Measurements from ENCODE around the gene NRARP. TPM values are rescaled to one million over a fixed set of nuclear protein-coding genes. Genes with fewer than 3 reads are reported as not detected.

NRARP gene
- total and polyA plus RNA-seq, 8 donors, result 1.3 to 23.4 (median 10.8) TPM

DNA sequence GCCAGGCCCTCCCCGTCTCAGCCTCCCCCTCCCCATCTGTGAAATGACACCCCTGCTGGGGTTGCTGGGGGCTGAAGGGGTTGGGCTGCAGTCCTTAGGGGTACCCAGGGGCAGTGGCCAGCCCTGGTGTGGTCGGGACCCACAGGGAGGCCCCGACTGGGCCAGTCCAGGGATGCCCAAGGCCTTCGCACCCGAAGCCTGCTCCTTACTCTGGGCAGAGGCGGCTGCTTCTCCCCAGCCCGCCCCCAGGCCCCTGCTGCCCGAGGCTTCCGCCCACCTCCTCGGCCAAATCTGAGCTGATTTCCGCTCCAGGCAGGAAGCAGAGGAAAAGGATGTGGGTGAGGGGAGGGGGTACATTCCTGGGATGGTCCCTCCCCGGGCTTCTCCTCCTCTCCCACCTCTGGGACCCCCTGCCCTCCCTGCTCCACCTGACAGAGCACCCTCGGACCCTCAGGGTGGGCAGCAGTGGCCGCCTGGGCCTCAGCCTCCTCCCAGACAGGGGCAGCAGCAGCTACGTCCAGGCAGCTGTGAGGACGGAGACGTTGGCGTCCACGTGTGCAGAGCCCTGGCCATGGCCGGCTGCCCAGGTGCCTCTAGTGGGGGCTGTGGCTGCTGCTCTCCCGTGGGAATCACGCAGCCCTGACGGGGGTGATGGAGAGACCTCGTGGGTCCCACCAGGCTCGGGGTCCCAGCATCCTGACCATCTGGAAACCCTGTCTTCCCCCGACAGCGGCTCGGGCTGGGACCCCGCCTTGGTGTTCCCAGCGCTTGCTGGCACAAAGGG is 4.2 kb upstream of the NRARP start:
- H3K27me3 ChIP-seq, result no peaks in the 10 kb centered on the region
- 12 to 14% methylated on average over 29 to 30 of the region's 30 CpGs for WGBS, 2 donors
- intact Hi-C loops (cut with DNase I), result no loop called here
- H3K36me3 ChIP-seq, result no peaks in the 10 kb centered on the region
- peaks cover 55 to 63% (median 60%) of the 10 kb centered on the region in 3 donors for H3K4me1 ChIP-seq
- H3K4me3 ChIP-seq, result peak overlapping the region in 3 of 4 donors; percentile 55 to 62 (median 57)
- DNase-seq (peak; percentile 37 to 87 (median 71)), FAIRE-seq (no peak), ATAC-seq (peak in 3 of 4 donors; percentile 0 to 5 (median 4))
- TF ChIP-seq, protein P1, sequence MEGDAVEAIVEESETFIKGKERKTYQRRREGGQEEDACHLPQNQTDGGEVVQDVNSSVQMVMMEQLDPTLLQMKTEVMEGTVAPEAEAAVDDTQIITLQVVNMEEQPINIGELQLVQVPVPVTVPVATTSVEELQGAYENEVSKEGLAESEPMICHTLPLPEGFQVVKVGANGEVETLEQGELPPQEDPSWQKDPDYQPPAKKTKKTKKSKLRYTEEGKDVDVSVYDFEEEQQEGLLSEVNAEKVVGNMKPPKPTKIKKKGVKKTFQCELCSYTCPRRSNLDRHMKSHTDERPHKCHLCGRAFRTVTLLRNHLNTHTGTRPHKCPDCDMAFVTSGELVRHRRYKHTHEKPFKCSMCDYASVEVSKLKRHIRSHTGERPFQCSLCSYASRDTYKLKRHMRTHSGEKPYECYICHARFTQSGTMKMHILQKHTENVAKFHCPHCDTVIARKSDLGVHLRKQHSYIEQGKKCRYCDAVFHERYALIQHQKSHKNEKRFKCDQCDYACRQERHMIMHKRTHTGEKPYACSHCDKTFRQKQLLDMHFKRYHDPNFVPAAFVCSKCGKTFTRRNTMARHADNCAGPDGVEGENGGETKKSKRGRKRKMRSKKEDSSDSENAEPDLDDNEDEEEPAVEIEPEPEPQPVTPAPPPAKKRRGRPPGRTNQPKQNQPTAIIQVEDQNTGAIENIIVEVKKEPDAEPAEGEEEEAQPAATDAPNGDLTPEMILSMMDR (IDR thresholded peaks at IDR 0.05), result no peak
- peak overlapping the region; percentile 91 to 95 (median 94) for H3K27ac ChIP-seq
- H3K9me3 ChIP-seq, result no peaks in the 10 kb centered on the region

DNA sequence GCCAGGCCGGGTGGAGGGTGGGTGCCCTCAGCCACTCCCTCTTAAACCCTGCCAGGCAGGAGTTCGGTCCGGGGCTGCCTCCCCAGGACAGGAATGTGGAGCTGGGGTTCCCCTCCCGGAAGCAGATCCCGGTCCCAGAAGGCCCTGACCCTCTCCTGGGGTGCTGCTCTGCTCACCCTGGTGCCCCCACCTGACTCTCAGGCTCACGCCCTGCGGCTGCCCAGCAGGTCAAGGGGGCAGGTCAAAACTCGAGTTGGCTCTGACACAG is 3.7 kb upstream of the NRARP start:
- DNase-seq, result no peak
- peaks cover 52 to 58% (median 55%) of the 10 kb centered on the region in 3 donors for H3K4me1 ChIP-seq
- intact Hi-C loops (cut with DNase I), result no loop called here
- H3K36me3 ChIP-seq, result no peaks in the 10 kb centered on the region
- 4 to 7% methylated on average over 8 of the region's 8 CpGs for whole genome bisulfite sequencing, 2 donors
- peak overlapping the region; percentile 91 to 95 (median 94) for H3K27ac ChIP-seq
- ATAC-seq, result no peak
- peak overlapping the region; percentile 42 to 62 (median 56) for H3K4me3 ChIP-seq
- no peaks in the 10 kb centered on the region for H3K27me3 ChIP-seq
- no peaks in the 10 kb centered on the region for H3K9me3 ChIP-seq
- no peak for FAIRE-seq
- TF ChIP-seq, protein P1 (IDR thresholded peaks at IDR 0.05), result no peak

DNA sequence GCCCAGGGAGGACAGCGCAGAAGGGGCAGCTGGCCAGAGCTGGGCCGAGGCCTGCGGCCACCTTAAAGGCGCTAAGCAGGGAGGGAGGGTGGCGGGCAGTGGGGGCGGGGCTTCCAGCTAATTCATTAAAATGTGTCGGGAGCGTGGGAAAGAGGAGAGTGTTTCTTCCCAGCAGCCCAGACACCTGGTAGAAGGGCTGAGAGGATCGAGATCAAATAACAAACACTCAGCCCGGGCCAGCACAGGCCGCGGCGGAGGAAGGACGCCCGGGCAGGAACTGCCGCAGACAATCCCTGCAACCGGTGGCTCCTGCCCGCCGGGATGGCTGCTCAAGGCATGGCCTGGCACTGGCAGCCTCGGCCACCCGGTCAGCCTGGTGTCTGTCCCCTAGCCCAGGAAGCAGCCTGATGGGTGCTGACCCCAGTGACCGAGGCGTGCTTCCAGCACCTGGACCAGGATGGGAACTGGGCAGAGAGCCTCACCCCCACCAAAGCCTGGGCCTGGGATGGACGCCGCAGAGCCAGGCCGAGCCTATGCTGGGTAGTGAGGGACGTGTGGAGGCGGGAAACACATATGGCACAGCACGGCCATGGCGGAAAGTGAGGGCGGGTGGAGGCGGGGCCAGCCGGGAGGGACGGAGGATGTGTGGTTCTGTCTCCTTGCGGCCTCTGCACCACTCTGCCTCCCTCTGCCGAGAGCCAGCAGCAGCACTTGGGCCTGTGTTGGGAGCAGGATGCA is 3.2 kb upstream of the NRARP start:
- H3K27me3 ChIP-seq, result no peaks in the 10 kb centered on the region
- no peaks in the 10 kb centered on the region for H3K9me3 ChIP-seq
- WGBS, 2 donors, result 4 to 6% methylated on average over 23 to 36 of the region's 36 CpGs
- H3K27ac ChIP-seq, result peak overlapping the region; percentile 91 to 95 (median 94)
- DNase-seq (peak; percentile 89 to 93 (median 92)), FAIRE-seq (no peak), ATAC-seq (peak; percentile 42 to 59 (median 58))
- no peaks in the 10 kb centered on the region for H3K36me3 ChIP-seq
- H3K4me3 ChIP-seq, result peak overlapping the region; percentile 42 to 62 (median 56)
- TF ChIP-seq, protein P1 (IDR thresholded peaks at IDR 0.05), result no peak
- H3K4me1 ChIP-seq, result peaks cover 47 to 53% (median 50%) of the 10 kb centered on the region in 3 donors
- intact Hi-C loops (cut with DNase I), result no loop called here

DNA sequence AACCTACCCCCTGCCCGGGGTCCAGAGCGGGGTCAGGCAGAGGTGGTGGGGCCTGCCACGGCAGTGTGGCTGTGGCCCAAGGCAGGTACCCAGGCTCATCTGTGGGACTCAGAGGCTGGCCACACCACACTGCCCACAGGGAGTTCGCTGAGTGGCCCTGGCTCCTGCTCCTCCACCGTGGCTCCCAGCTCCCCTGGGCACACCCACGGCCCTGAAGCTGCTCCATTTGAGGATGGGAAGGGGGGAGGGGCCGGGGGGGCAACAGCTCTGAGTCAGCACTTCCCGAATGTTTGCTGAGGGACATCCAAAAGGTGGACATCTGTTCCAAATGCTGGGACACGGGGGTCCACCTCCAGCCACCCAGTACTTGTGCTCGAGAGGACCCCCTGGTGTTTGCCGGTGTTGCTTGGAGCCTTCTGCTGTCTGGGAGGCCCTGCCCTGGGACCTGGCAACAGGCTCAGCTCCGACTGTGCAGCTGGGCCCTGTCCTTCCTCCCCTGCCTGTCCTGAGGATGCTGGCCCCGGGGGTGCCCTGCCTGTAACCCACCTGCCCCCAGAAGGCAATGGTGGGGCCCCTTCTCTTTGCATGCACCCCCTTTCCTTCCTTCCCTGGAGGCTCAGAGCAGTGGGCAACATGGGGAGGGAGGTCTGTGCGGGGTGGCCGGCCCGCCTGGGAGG is 2.5 kb upstream of the NRARP start:
- DNase-seq (peak in 4 of 6 donors; percentile 21 to 77 (median 48)), ATAC-seq (no peak), FAIRE-seq (no peak)
- H3K4me1 ChIP-seq, result peaks cover 39 to 46% (median 45%) of the 10 kb centered on the region in 3 donors
- H3K4me3 ChIP-seq, result peak overlapping the region in 2 of 4 donors; percentile 57 to 62
- H3K9me3 ChIP-seq, result no peaks in the 10 kb centered on the region
- TF ChIP-seq, protein P1 (IDR thresholded peaks at IDR 0.05), result no peak
- 26 to 35% methylated on average over 14 to 16 of the region's 16 CpGs for WGBS, 2 donors
- H3K36me3 ChIP-seq, result no peaks in the 10 kb centered on the region
- intact Hi-C loops (cut with DNase I), result loop anchor here in 1 of 3 donors (5.0 kb wide), 1 partner anchor 103 kb away; no protein-coding TSS in a partner anchor
- H3K27me3 ChIP-seq, result no peaks in the 10 kb centered on the region
- H3K27ac ChIP-seq, result peak overlapping the region; percentile 91 to 95 (median 94)

Measured in pancreas (tissue), 10 donors.